Measurements from ENCODE around the gene FLNC. TPM values are rescaled to one million over a fixed set of nuclear protein-coding genes. Genes with fewer than 3 reads are reported as not detected.

Gene FLNC
- total and polyA plus RNA-seq, 2 of the 4 experiments (the other 2 are of a cell fraction) = 116 to 154 TPM

GRCh38 chr7:128902761-128903585 lies 72.8 kb downstream of the FLNC start:
- 73% methylated on average over 8 of the region's 12 CpGs; no CpG with 5 or more reads in 1 of the 2 experiments for WGBS, 2 experiments (ENCODE audit: extremely low coverage in 2 of 2, insufficient read length in 1 of 2)
- H4K20me1 ChIP-seq (ENCODE audit: insufficient read depth, low read length) = no peaks in the 10 kb centered on the region
- H4K8ac ChIP-seq (ENCODE audit: low read depth in 2 of 2, low read length in 2 of 2) = no peak overlapping the region
- peaks cover 2% of the 10 kb centered on the region; the same call in 1 of the 2 replicates for H3K4me1 ChIP-seq (ENCODE audit: control insufficient read depth, insufficient read depth, low read length)
- H3K9me3 ChIP-seq (ENCODE audit: control insufficient read depth, insufficient read depth, low read length) = peaks cover 2% of the 10 kb centered on the region; the same call in 1 of the 2 replicates
- no peak overlapping the region for H3K27ac ChIP-seq (ENCODE audit: insufficient read depth, low read length)
- dilution Hi-C loops (cut with HindIII; ENCODE audit: low sequenced_read_pairs, unreplicated experiment) = no loop called here
- ChIA-PET POLR2A (ENCODE audit: unreplicated experiment) (no interaction called here), CTCF (interaction anchor here (1.0 kb wide), 1 partner anchor 189 kb away, joined by 3 read pairs; no protein-coding TSS in a partner anchor)
- no peak overlapping the region for H3K4me2 ChIP-seq (ENCODE audit: low read depth, low read length)
- no TSS peak for BruUV-seq (replicated peaks)
- no peak overlapping the region for H3K56ac ChIP-seq (ENCODE audit: extremely low read depth, insufficient read depth, low read length)
- H3K36me3 ChIP-seq (ENCODE audit: control insufficient read depth, insufficient read depth, low read length) = no peaks in the 10 kb centered on the region
- in situ Hi-C loops (cut with MboI; ENCODE audit: low sequenced_read_pairs) = loop anchor here (5.0 kb wide), 1 partner anchor 189 kb away; no protein-coding TSS in a partner anchor
- no peaks in the 10 kb centered on the region for H3K79me1 ChIP-seq (ENCODE audit: low read depth in 1 of 2, low read length in 2 of 2)
- no peak overlapping the region for H3K9ac ChIP-seq (ENCODE audit: low read depth, low read length)
- H2BK15ac ChIP-seq (ENCODE audit: low read depth, low read length) = no peak overlapping the region
- intact Hi-C loops (cut with micrococcal nuclease) = no loop called here
- no peak overlapping the region for H3K23ac ChIP-seq (ENCODE audit: low read depth, low read length)
- peak; percentile 8 for DNase-seq
- no peak overlapping the region for H2AK5ac ChIP-seq (ENCODE audit: low read depth, low read length)
- no peak overlapping the region for H3K4ac ChIP-seq (ENCODE audit: low read depth, low read length)
- H4K91ac ChIP-seq (ENCODE audit: insufficient read depth, low read depth, low read length) = no peak overlapping the region
- H2BK20ac ChIP-seq (ENCODE audit: low read depth, low read length) = no peak overlapping the region
- H2BK5ac ChIP-seq (ENCODE audit: low read depth, low read length, poor library complexity, severe bottlenecking) = no peak overlapping the region
- ATAC-seq (ENCODE audit: low read depth) = peak; percentile 24; the same call in 1 of the 2 replicates
- H3K9me1 ChIP-seq (ENCODE audit: insufficient read depth, low read length) = no peaks in the 10 kb centered on the region
- peaks cover 20% of the 10 kb centered on the region for H3K27me3 ChIP-seq (ENCODE audit: control insufficient read depth, insufficient read depth, low read length)
- no peak overlapping the region for H3K14ac ChIP-seq (replicated peaks; ENCODE audit: low read depth, low read length)
- no peak overlapping the region for H3K18ac ChIP-seq (ENCODE audit: low read depth, low read length)
- no peak overlapping the region for H3K4me3 ChIP-seq (ENCODE audit: insufficient read depth, low read depth, low read length)
- H4K5ac ChIP-seq (ENCODE audit: low read depth, low read length) = no peak overlapping the region
- no peak overlapping the region for H2BK120ac ChIP-seq (ENCODE audit: low read depth, low read length)
- H2AFZ ChIP-seq (replicated peaks; ENCODE audit: low read length, poor library complexity) = peak overlapping the region; percentile 0
- no peak overlapping the region for H2AK9ac ChIP-seq (replicated peaks; ENCODE audit: low read depth, low read length, poor library complexity)
- TF ChIP-seq FOS (IDR thresholded peaks at IDR 0.05; ENCODE audit: low read depth, low read length) (no peak), POLR2A (IDR thresholded peaks at IDR 0.05; ENCODE audit: low read depth, low read length) (no peak), CEBPB (IDR thresholded peaks at IDR 0.05; ENCODE audit: low read depth, low read length) (no peak), MXI1 (IDR thresholded peaks at IDR 0.05; ENCODE audit: borderline replicate concordance, low read depth, low read length) (no peak), RCOR1 (IDR thresholded peaks at IDR 0.05; ENCODE audit: insufficient replicate concordance, low read length) (no peak), MAFK (IDR thresholded peaks at IDR 0.05; ENCODE audit: low read depth, low read length) (no peak), SMC3 (IDR thresholded peaks at IDR 0.05; ENCODE audit: low read depth, low read length) (no peak), NFE2L2 (IDR thresholded peaks at IDR 0.05; ENCODE audit: low read depth, low read length) (no peak), BHLHE40 (IDR thresholded peaks at IDR 0.05; ENCODE audit: low read depth, low read length) (no peak), CHD1 (IDR thresholded peaks at IDR 0.05; ENCODE audit: low read depth, low read length) (no peak), MAZ (IDR thresholded peaks at IDR 0.05; ENCODE audit: borderline replicate concordance, low read depth, low read length) (no peak), ELK1 (IDR thresholded peaks at IDR 0.05; ENCODE audit: borderline replicate concordance, low read depth, low read length) (no peak), RAD21 (IDR thresholded peaks at IDR 0.05; ENCODE audit: low read length) (no peak)
- TF ChIP-seq, protein P1, sequence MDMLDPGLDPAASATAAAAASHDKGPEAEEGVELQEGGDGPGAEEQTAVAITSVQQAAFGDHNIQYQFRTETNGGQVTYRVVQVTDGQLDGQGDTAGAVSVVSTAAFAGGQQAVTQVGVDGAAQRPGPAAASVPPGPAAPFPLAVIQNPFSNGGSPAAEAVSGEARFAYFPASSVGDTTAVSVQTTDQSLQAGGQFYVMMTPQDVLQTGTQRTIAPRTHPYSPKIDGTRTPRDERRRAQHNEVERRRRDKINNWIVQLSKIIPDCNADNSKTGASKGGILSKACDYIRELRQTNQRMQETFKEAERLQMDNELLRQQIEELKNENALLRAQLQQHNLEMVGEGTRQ (IDR thresholded peaks at IDR 0.05; ENCODE audit: low read depth, low read length) = no peak
- TF ChIP-seq, protein P2, sequence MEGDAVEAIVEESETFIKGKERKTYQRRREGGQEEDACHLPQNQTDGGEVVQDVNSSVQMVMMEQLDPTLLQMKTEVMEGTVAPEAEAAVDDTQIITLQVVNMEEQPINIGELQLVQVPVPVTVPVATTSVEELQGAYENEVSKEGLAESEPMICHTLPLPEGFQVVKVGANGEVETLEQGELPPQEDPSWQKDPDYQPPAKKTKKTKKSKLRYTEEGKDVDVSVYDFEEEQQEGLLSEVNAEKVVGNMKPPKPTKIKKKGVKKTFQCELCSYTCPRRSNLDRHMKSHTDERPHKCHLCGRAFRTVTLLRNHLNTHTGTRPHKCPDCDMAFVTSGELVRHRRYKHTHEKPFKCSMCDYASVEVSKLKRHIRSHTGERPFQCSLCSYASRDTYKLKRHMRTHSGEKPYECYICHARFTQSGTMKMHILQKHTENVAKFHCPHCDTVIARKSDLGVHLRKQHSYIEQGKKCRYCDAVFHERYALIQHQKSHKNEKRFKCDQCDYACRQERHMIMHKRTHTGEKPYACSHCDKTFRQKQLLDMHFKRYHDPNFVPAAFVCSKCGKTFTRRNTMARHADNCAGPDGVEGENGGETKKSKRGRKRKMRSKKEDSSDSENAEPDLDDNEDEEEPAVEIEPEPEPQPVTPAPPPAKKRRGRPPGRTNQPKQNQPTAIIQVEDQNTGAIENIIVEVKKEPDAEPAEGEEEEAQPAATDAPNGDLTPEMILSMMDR (conservative IDR thresholded peaks at IDR 0.05; ENCODE audit: low read depth, low read length) = no peak

All from IMR-90 (cell line).